A549 (cell line): ENCODE measurements around the gene RPS13. TPM values are rescaled to one million over a fixed set of nuclear protein-coding genes. Genes with fewer than 3 reads are reported as not detected.

ENCODE experiments used
- ATAC-seq, 2 experiments: fragments of 200-7000 bp in 1 of 2; fragments of >200 bp in 1 of 2; cut with Nextera tagmentation in 1 of 2; cut with Tn5 transposase in 1 of 2; 3 replicates each; pipeline versions ENCODE4 v1.8.0 to v1.9.1; 2018 to 2020; ENCODE audit warnings: mild to moderate bottlenecking in 1 of 2, moderate library complexity in 1 of 2
- CTCF ChIA-PET: fragments of 300-600 bp; sonication (Branson Sonifier 250); formaldehyde crosslinking; extraction: SDS; loops from one replicate; lab custom pipeline; 2021; ENCODE audit warnings: antibody characterized with exemption, inconsistent platforms; lab: Yijun Ruan, JAX
- POLR2A ChIA-PET: fragments of 350-600 bp; formaldehyde crosslinking; extraction: SDS; loops from one replicate; lab custom pipeline; 2021; ENCODE audit warnings: antibody characterized with exemption, inconsistent platforms; lab: Yijun Ruan, JAX
- DNase-seq, 2 experiments: peaks; one replicate each; pipeline versions ENCODE4 v3.0.0 to v3.0.0-alpha.2; 2011 to 2016; ENCODE audit warnings: low read depth in 1 of 2, low spot score in 1 of 2
- FAIRE-seq: peaks from 2 replicates; lab custom pipeline; 2011; peaks lifted over from hg19 to GRCh38; lab: Jason Lieb, UNC
- H3K27ac ChIP-seq, 2 experiments: fragments of >200 bp; sonication (Bioruptor Twin); formaldehyde crosslinking; 3 replicates each; pipeline ENCODE4 v1.5.1; 2016 to 2017
- H3K4me1 ChIP-seq: fragments of >200 bp; sonication (Bioruptor Twin); formaldehyde crosslinking; 3 replicates; pipeline ENCODE4 v1.6.1; 2016
- H3K4me2 ChIP-seq: fragments of >200 bp; sonication (Bioruptor Twin); formaldehyde crosslinking; 3 replicates; pipeline ENCODE4 v1.6.1; 2016
- H3K4me3 ChIP-seq: fragments of >200 bp; sonication (Bioruptor Twin); formaldehyde crosslinking; 3 replicates; pipeline ENCODE4 v1.5.1; 2016
- H3K9me3 ChIP-seq: fragments of >200 bp; sonication (Bioruptor Twin); formaldehyde crosslinking; 3 replicates; pipeline ENCODE4 v1.6.1; 2016
- CBX2 ChIP-seq: fragments of 200-600 bp; sonication (generic); IDR thresholded peaks from 2 replicates; pipeline ENCODE4 v1.6.1; 2016; ENCODE audit warnings: low read depth, mild to moderate bottlenecking, borderline replicate concordance
- CHD2 ChIP-seq: fragments of 150-350 bp; IDR thresholded peaks from 2 replicates; pipeline ENCODE4 v1.6.1; 2014; ENCODE audit warnings: low read length; ENCODE audit not compliant: partially characterized antibody
- CHD4 ChIP-seq: fragments of 200-600 bp; sonication (generic); IDR thresholded peaks from 2 replicates; pipeline ENCODE4 v1.6.1; 2016; ENCODE audit warnings: antibody characterized with exemption, mild to moderate bottlenecking, borderline replicate concordance
- FOSB ChIP-seq: fragments of 250-450 bp; sonication (Bioruptor Pico); IDR thresholded peaks from 2 replicates; pipeline ENCODE4 v1.5.0; 2020; ENCODE audit warnings: mild to moderate bottlenecking, moderate library complexity
- FOXS1 ChIP-seq: fragments of 250-450 bp; sonication (Bioruptor Pico); IDR thresholded peaks from 2 replicates; pipeline ENCODE4 v1.5.0; 2020; ENCODE audit warnings: mild to moderate bottlenecking, moderate library complexity
- HDAC2 ChIP-seq: fragments of 200-600 bp; sonication (generic); IDR thresholded peaks from 2 replicates; pipeline ENCODE4 v1.6.1; 2016
- HOXA7 ChIP-seq: fragments of 250-450 bp; sonication (Bioruptor Pico); IDR thresholded peaks from 2 replicates; pipeline ENCODE4 v1.5.0; 2020; ENCODE audit warnings: mild to moderate bottlenecking, moderate library complexity
- HOXB13 ChIP-seq: fragments of 250-450 bp; sonication (Bioruptor Pico); IDR thresholded peaks from 2 replicates; pipeline ENCODE4 v1.5.0; 2020; ENCODE audit warnings: low read depth, mild to moderate bottlenecking, moderate library complexity
- JUN ChIP-seq, 2 experiments: fragments of >200 bp; sonication (Bioruptor Twin); formaldehyde crosslinking; IDR thresholded peaks; 2 replicates in 1 of 2; 3 replicates in 1 of 2; pipeline ENCODE4 v1.6.1; 2016 to 2017
- KDM5A ChIP-seq: fragments of 200-600 bp; sonication (generic); IDR thresholded peaks from 2 replicates; pipeline ENCODE4 v1.6.1; 2016; ENCODE audit warnings: antibody characterized with exemption, mild to moderate bottlenecking
- MYC ChIP-seq: IDR thresholded peaks from 2 replicates; pipeline ENCODE4 v1.6.1; 2012; ENCODE audit warnings: mild to moderate bottlenecking, inconsistent platforms, low read length, improper control_type of control experiment, borderline replicate concordance
- NFE2L2 ChIP-seq: fragments of 150-350 bp; conservative IDR thresholded peaks from 2 replicates; pipeline ENCODE4 v1.6.1; 2014; ENCODE audit warnings: low read length
- NPAS2 ChIP-seq: fragments of 250-450 bp; sonication (Bioruptor Pico); IDR thresholded peaks from 2 replicates; pipeline ENCODE4 v1.8.0; 2022; ENCODE audit warnings: mild to moderate bottlenecking, moderate library complexity, borderline replicate concordance
- NR3C1 ChIP-seq: fragments of >200 bp; sonication (Bioruptor Twin); formaldehyde crosslinking; IDR thresholded peaks from 3 replicates; pipeline ENCODE4 v1.6.1; 2017
- PHF8 ChIP-seq: fragments of 200-600 bp; sonication (generic); IDR thresholded peaks from 2 replicates; pipeline ENCODE4 v1.6.1; 2016; ENCODE audit warnings: low read depth, mild to moderate bottlenecking, antibody characterized with exemption, moderate library complexity, borderline replicate concordance
- POLR2A ChIP-seq: IDR thresholded peaks from 2 replicates; pipeline ENCODE4 v1.6.1; 2012; ENCODE audit warnings: mild to moderate bottlenecking, low read length
- RARB ChIP-seq: fragments of 250-450 bp; sonication (Bioruptor Pico); IDR thresholded peaks from 2 replicates; pipeline ENCODE4 v1.8.0; 2021; ENCODE audit warnings: mild to moderate bottlenecking, moderate library complexity
- TFCP2L1 ChIP-seq: fragments of 250-450 bp; sonication (Bioruptor Pico); IDR thresholded peaks from 2 replicates; pipeline ENCODE4 v1.5.0; 2021; ENCODE audit warnings: mild to moderate bottlenecking
- TP53 ChIP-seq: fragments of 250-450 bp; sonication (Bioruptor Pico); IDR thresholded peaks from 2 replicates; pipeline ENCODE4 v1.5.0; 2021; ENCODE audit warnings: mild to moderate bottlenecking, moderate library complexity
- ZC3H11A ChIP-seq: fragments of 450-650 bp; IDR thresholded peaks from 2 replicates; pipeline ENCODE4 v1.6.1; 2014; ENCODE audit warnings: antibody characterized with exemption, mild to moderate bottlenecking
- WGBS: methylation state at CpG from one replicate; pipeline ENCODE4 v1.1.6; 2017; ENCODE audit errors: missing lambda C conversion rate; 5-methylcytosine and 5-hydroxymethylcytosine counted together
- polyA plus RNA-seq, 4 experiments: library from polyadenylated mRNA; depleted of rRNA in 3 of 4; stranded (reverse); fragments of >200 nt; fragmentation: RNase III in 1 of 4; extraction: RNeasy Plus Mini Kit Qiagen cat#74134 plus additional on column Dnase treatment in 1 of 4; gene quantifications; 2 replicates in 3 of 4; 3 replicates in 1 of 4; pipeline ENCODE4 v1.2.3, GENCODE V29; 2011 to 2017
- TF ChIP-seq, protein P1 (sequence below): IDR thresholded peaks from 2 replicates; pipeline ENCODE4 v1.6.1; 2012
- TF ChIP-seq, protein P2 (sequence below): fragments of 250-450 bp; sonication (Bioruptor Pico); IDR thresholded peaks from 2 replicates; pipeline ENCODE4 v1.5.0; 2020; ENCODE audit warnings: low read depth, mild to moderate bottlenecking, moderate library complexity
- TF ChIP-seq, protein P3 (sequence below): fragments of >200 bp; sonication (Bioruptor Twin); formaldehyde crosslinking; IDR thresholded peaks from 2 replicates; pipeline ENCODE4 v1.6.1; 2016
- TF ChIP-seq, protein P4 (sequence below): IDR thresholded peaks from 2 replicates; pipeline ENCODE4 v1.6.1; 2012
- TF ChIP-seq, protein P5 (sequence below): fragments of 250-450 bp; sonication (Bioruptor Pico); IDR thresholded peaks from 2 replicates; pipeline ENCODE4 v1.5.0; 2021; ENCODE audit warnings: mild to moderate bottlenecking, moderate library complexity, borderline replicate concordance
- TF ChIP-seq, protein P6 (sequence below): IDR thresholded peaks from 2 replicates; pipeline ENCODE4 v1.6.1; 2012; ENCODE audit warnings: low read depth, borderline replicate concordance
- TF ChIP-seq, protein P7 (sequence below): fragments of >200 bp; sonication (Bioruptor Twin); formaldehyde crosslinking; IDR thresholded peaks from 3 replicates; pipeline ENCODE4 v1.6.1; 2016

RPS13 gene
- polyA plus RNA-seq, 2 of the 4 experiments (the other 2 are of a cell fraction), result 943 to 2,182 TPM

DNA sequence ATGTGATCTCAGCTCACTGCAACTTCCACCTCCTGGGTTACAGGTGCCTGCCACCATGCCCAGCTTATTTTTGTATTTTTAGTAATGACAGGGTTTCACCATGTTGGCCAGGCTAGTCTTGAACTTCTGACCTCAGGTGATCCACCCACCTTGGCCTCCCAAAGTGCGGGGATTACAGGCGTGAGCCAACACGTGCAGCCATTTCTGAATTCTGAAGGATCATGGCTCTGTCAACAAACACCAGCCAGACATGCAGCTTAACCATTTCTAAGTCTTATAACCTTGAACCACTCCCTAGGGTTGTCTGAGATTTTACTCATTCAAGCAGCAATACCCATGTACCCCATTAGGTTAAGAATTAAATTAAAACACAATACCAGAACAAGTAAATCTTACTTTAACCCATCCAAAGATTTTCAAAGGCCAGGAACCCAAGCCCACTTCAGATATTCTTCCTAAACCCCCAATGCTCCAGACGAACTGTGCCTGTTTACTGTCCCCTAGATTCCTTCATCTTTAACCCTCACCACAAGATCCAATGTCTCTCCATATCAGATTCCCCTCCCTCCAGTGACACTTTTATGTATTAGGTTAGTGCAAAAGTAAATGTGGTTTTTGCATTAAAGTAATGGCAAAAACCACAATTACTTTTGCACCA lies 4.0 kb downstream of the RPS13 start:
- Histone ChIP-seq H3K27ac (no peak overlapping the region), H3K4me3 (no peak overlapping the region), H3K9me3 (no peaks in the 10 kb centered on the region), H3K4me2 (no peak overlapping the region), H3K4me1 (peaks cover 22% of the 10 kb centered on the region)
- ChIA-PET POLR2A (interaction anchor here (0.7 kb wide), 1 partner anchor 481 kb away, joined by 3 read pairs; no protein-coding TSS in a partner anchor), CTCF (interaction anchor here (0.7 to 1.8 kb wide), 4 partner anchors 10 to 288 kb away, joined by 3 to 9 read pairs (median 4); no protein-coding TSS in a partner anchor)
- FAIRE-seq, result no peak
- TF ChIP-seq, protein P1, sequence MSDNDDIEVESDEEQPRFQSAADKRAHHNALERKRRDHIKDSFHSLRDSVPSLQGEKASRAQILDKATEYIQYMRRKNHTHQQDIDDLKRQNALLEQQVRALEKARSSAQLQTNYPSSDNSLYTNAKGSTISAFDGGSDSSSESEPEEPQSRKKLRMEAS, result no peak
- TF ChIP-seq, protein P2, sequence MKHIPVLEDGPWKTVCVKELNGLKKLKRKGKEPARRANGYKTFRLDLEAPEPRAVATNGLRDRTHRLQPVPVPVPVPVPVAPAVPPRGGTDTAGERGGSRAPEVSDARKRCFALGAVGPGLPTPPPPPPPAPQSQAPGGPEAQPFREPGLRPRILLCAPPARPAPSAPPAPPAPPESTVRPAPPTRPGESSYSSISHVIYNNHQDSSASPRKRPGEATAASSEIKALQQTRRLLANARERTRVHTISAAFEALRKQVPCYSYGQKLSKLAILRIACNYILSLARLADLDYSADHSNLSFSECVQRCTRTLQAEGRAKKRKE (CRISPR knock-in tag), result no peak
- no peak for TF ChIP-seq POLR2A
- no peak for TF ChIP-seq PHF8
- TF ChIP-seq FOXS1 (CRISPR knock-in tag), result no peak
- TF ChIP-seq RARB, result 0 out of 2 replicates have a peak, but pooled peaks have one; percentile 12
- TF ChIP-seq NPAS2 (CRISPR knock-in tag), result no peak
- no peak for TF ChIP-seq CHD2
- TF ChIP-seq ZC3H11A, result no peak
- TF ChIP-seq TFCP2L1 (CRISPR knock-in tag), result peak; percentile 85
- TF ChIP-seq, protein P3, sequence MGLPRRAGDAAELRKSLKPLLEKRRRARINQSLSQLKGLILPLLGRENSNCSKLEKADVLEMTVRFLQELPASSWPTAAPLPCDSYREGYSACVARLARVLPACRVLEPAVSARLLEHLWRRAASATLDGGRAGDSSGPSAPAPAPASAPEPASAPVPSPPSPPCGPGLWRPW, result no peak
- TF ChIP-seq, protein P4, sequence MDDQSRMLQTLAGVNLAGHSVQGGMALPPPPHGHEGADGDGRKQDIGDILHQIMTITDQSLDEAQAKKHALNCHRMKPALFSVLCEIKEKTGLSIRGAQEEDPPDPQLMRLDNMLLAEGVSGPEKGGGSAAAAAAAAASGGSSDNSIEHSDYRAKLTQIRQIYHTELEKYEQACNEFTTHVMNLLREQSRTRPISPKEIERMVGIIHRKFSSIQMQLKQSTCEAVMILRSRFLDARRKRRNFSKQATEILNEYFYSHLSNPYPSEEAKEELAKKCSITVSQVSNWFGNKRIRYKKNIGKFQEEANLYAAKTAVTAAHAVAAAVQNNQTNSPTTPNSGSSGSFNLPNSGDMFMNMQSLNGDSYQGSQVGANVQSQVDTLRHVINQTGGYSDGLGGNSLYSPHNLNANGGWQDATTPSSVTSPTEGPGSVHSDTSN, result no peak
- no peak for TF ChIP-seq MYC
- TF ChIP-seq JUN (IDR thresholded peaks at IDR 0.05), result 0 out of 5 replicates have a peak, but pooled peaks of 1 of the 2 experiments have one; percentile 23
- peak; percentile 46; the same call in 1 of the 2 replicates for TF ChIP-seq HOXB13 (CRISPR knock-in tag)
- TF ChIP-seq CHD4, result no peak
- TF ChIP-seq NR3C1, result no peak
- TF ChIP-seq, protein P5, sequence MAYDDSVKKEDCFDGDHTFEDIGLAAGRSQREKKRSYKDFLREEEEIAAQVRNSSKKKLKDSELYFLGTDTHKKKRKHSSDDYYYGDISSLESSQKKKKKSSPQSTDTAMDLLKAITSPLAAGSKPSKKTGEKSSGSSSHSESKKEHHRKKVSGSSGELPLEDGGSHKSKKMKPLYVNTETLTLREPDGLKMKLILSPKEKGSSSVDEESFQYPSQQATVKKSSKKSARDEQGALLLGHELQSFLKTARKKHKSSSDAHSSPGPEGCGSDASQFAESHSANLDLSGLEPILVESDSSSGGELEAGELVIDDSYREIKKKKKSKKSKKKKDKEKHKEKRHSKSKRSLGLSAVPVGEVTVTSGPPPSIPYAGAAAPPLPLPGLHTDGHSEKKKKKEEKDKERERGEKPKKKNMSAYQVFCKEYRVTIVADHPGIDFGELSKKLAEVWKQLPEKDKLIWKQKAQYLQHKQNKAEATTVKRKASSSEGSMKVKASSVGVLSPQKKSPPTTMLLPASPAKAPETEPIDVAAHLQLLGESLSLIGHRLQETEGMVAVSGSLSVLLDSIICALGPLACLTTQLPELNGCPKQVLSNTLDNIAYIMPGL, result no peak
- TF ChIP-seq, protein P6, sequence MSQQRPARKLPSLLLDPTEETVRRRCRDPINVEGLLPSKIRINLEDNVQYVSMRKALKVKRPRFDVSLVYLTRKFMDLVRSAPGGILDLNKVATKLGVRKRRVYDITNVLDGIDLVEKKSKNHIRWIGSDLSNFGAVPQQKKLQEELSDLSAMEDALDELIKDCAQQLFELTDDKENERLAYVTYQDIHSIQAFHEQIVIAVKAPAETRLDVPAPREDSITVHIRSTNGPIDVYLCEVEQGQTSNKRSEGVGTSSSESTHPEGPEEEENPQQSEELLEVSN, result no peak
- no peak for TF ChIP-seq NFE2L2
- no peak for TF ChIP-seq CBX2
- TF ChIP-seq KDM5A, result no peak
- TF ChIP-seq HDAC2, result no peak
- TF ChIP-seq, protein P7, sequence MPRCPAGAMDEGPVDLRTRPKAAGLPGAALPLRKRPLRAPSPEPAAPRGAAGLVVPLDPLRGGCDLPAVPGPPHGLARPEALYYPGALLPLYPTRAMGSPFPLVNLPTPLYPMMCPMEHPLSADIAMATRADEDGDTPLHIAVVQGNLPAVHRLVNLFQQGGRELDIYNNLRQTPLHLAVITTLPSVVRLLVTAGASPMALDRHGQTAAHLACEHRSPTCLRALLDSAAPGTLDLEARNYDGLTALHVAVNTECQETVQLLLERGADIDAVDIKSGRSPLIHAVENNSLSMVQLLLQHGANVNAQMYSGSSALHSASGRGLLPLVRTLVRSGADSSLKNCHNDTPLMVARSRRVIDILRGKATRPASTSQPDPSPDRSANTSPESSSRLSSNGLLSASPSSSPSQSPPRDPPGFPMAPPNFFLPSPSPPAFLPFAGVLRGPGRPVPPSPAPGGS, result no peak
- peak; percentile 89 for TF ChIP-seq FOSB
- peak; percentile 47; the same call in 1 of the 2 replicates for TF ChIP-seq TP53
- peak; percentile 97 for TF ChIP-seq HOXA7 (CRISPR knock-in tag)
- no peak for DNase-seq
- ATAC-seq, result no peak
- WGBS, result 68% methylated on average over 4 of the region's 4 CpGs
